NCI-H446 (cell line): ENCODE measurements around the gene ERGIC1.
"Not testable (repeated sequence)": the region's sequence is repeated elsewhere in the genome, so short reads cannot be mapped to it uniquely, and the experiment has no call there.

Experiments
- DNase-seq, 2 experiments: peaks; one replicate each; lab custom pipeline; 2025; lab: John Stamatoyannopoulos, UW

ERGIC1 gene

DNA sequence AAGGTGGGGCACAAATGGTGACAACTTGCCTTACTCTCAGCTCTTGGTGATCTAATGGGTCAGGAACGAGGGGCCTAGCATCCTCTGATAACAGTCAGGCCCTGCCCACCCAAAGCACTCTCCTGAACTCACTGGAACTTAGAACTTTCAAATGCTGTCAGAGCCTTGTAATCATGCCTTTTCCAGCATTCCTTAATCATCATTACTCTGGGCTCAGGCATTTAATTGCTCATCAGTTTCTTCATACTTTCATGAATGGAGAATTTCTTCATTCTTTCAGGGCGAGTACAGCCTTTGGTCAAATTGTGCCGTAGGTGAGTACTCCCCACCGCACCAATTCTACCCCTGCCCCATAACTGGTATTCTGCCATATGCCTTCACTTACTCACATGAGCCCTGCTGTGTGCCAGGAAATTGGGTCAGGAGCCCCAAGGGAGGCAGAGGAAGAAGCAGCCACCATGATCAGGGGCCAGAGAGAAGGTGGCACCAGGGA, 32.8 kb upstream of the ERGIC1 start:
- no peak for DNase-seq

DNA sequence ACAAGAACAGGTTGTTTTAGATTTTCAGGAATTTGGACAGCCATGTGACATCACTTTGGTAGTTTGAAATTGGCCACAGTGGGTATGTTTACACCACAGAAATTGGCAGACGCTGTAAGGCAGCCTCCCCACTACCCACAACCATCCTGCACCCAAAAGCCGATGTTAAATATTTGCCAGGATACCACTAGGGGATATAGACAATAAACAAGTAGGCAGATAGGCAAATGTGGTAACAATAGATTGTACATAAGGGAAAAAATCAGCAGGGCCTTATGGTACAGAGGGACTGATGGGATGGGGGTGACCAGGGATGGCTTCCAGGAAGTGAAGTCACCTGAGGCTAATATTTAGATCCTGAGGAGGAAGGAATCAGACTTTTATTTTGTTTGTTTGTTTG, 31.9 kb upstream of the ERGIC1 start:
- no peak for DNase-seq

DNA sequence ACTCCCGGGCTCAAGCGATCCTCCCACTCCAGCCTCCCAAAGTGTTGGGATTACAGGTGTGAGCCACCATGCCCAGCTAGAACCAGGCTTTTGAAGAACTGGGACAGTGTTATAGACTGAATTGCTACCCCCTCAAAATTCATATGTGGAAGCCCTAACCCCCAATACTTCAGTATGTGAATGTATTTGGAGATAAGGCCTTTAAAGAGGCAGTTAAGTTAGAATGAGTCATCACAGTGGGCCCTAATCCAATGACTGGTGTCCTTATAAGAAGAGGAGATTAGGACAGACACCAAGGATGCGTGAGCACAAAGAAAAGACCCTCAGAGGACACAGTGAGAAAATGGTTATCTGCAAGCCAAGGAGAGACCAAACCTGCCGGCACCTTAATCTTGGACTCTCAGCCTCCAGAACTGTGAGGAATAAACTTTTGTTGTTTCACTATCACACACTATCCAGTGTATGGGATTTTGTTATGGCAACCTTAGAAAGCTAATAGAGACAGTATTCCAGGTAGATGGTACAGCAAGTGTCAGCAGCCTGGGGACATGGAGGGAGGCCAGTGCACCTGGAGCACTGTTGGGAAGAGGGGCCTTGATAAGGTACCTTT, 31.4 kb upstream of the ERGIC1 start:
- DNase-seq, result no peak

DNA sequence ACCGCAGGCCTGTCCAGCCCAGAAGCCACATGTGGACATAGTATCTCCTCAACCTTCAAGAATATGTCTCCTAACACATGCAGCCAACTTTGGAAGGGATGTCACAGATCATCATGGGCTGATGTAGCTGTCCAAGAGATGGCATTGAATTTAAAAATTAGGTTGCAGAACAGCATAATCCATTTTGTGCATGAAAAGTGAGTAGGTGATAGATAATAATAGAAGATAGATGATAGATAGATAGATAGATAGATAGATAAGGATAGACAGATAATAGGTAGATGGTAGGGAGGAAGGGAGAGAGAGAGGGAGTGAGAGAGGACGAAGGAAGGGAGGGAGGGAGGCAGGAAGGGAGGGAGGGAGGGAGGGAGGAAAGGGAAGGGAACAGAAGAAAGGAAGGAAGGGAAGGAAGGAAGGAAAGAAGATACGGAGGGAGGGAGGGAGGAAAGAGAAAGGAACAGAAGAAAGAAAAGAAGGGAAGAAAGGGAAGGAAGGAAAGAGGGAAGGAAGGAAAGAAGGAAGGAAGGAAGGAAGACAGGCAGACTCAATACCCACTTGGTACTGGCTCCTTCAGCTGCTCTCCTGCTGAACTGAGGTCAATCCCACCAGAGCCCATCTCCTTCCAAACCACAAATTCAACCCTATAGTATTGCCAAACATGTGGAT, 28.9 kb upstream of the ERGIC1 start:
- DNase-seq, result no peak

DNA sequence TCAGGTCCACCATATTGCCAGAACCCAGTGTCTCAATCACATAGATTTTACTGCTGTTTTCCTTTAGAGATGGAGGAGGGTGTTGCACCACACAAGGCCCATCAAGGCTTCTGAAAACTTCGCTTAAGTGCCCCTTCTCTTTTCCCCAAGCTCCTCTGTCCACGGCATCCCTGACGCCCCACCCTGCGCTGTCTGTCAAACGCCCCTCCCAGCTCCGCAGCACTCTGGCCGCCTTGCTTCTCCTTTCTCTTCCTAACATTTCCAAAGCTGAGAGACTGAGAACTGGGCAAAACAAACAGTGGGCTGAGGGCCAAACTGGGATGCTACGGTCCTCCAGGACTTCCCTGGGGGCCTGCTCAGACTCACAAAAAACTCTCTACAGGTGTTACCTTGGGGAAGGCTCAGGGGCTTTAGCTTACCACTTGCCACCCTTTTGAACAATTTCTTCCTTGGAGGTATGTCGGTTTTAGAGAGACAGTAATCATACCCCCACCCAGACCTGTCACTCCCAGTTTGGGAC, 28.3 kb upstream of the ERGIC1 start:
- no peak for DNase-seq

DNA sequence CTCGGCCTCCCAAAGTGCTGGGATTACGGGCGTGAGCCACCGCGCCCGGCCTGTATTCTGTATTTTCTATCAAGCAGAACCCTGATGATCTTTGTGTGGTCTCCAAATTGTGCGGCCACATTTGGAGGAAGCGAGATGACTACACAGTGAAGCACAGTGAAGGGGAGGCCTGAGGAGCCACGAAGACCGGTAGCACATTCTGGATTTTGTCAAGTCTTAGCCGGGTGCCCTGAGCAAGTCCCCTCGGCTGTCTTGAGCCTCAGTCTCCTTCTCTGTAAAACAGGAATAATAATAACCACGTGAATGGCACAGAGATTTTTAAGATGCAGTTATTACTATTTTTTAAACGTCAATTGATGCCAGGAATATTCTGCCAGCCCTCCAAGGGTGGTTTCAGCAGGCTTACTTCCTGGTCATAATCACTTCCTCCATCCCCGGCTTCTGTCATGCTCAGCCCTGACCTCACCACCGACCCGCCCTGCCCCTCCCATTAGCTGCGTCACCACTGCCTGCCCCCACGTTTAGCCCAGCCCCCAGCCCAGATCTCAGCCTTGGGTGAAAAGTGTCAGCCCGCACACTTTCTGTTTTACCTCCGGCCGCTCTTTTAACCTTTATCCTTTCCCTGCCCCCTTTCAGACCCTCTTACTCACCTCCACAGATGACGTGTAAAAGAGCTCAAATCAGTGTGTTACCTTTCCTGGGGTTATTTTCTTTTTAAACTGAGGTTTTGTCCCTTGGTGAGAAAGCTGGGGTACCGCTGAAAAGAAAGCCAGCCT, 27.0 kb upstream of the ERGIC1 start:
- DNase-seq, result no peak

DNA sequence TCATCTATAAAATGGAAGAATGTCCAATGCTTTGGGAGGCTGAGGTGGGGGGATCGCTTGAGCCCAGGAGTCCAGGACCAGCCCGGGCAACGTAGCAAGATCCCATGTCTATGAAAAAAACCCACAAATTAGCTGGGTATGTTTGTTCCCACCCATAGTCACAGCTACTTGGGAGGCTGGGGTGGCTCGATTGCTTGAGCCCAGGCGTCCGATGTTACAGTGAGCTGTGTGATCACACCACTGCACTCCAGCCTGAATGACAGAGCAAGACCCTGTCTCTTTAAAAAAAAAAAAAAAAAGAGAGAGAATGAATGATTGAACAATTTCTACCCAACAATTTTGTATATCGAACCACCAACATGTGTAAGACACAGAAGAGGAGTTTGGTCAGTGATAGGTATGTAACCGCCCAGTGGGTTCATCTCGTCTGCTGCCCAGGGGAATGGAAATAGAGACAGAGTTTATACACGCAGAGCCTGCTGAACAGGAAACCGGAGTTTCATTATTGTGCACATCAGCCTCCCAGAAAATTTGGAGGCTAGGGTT, 26.2 kb upstream of the ERGIC1 start:
- no peak for DNase-seq

DNA sequence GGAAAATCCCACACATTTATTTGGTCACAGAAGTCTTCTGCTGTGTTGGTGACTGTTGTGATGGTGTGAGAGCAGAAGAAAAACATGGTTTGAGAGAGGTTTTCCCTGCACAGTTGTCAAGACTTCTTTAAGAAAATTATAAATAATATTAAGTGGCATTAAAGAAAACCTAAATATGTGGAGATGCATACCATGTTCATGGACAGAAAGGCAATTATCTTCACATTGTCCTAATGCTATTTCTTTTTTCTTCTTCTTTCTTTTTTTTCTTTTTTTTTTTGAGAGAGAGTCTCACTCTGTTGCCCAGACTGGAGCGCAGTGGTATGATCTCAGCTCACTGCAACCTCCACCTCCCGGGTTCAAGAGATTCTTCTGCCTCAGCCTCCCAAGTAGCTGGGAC, 24.3 kb upstream of the ERGIC1 start:
- no peak for DNase-seq

DNA sequence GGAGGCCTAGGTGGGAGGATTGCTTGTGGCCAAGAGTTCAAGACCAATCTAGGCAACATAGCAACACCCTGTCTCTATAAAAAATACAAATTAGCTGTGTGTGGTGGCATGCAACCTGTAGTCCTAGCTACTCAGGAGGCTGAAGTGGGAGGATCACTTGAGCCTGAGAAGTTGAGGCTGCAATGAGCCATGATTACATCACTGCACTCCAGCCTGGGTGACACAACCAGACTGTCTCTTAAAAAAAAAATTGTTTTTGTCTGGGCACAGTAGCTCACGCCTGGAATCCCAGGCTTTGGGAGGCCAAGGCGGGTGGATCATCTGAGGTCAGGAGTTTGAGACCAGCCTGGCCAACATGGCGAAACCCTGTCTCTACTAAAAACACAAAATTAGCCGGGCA, 23.1 kb upstream of the ERGIC1 start:
- DNase-seq, result not testable (repeated sequence)

DNA sequence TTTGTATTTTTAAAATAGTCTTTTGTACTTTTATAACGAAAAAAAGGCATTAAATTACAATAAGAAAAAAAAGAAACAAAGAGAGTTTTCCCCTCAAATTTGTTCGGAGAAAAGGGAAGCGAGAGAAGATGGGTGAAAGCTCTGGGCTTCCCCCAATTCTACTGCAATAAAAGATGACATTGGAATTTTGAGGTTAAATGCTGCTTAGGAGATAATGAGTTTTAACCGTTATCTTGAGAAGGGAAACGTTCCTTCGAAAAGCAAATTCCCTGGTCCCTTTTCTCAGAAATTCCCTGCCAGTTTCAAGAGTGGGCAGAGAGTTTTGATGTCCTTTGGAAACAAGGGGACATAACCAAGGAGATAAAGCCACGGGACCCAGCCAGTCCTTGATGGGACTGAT, 18.4 kb upstream of the ERGIC1 start:
- DNase-seq, result no peak

DNA sequence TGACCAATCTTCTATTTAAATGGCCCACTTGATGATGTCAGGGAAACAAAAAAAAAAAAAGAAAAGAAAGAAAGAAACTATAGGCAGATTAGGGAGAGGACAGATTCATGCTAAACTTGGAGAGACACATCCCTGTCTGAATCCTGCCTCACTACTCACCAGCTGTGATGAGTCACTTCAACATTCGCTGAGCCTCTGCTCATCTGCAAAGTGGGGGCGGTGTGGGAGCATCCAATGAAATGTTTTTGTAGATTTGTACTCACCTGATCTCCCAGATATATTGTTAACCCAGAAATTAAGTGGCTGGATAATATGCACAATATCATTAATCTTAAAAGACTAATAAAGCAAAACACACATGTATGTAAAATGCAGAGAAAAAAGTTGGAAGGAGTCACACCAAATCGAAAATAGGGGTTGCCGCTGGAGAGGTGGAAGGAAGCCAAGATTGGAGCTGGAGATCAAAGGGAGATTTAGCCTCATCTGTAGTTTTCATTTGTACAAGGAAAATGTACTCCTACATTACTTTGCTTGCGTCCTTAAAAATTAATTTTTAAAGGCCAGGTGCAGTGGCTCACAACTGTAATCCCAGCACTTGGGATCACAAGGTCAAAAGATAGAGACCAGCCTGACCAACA, 17.0 kb upstream of the ERGIC1 start:
- DNase-seq, result peak in 1 of 2 experiments; percentile 18

DNA sequence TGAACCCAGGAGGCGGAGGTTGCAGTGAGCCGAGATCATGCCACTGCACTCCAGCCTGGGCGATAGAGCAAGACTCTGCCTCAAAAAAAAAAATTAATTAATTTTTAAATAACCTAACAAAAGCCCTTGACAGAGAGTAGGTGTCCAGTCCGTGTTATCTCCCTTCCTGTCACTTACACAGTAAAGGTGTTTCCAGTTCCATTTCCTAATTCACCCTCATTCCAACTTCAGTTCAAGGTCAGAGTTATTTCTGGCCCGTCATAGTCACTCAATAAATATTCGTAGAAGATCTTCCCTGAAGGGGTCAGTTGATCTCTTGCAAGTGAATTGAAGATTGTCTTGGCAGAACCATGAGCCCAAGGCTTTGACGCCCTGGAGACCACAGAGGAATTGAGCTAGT, 16.4 kb upstream of the ERGIC1 start:
- DNase-seq, result no peak

DNA sequence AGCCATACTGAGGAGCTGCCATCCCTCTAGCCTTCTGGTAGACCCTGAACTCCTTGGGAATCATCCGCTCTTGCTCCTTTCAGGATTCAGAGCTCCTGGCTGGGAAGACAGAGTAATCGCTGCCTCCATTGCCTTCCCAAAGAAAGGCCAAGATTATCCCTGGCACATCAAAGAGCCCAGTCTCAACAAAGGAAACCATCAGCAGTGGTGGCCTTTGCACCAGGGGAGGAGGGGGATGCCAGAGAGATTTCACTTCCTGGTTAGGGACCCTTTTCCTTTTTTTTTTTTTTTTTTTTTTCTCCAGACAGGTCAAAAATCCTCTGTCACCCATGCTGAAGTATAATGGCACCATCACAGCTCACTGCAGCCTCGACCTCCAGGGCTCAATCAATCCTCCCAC, 16.0 kb upstream of the ERGIC1 start:
- DNase-seq, result no peak

DNA sequence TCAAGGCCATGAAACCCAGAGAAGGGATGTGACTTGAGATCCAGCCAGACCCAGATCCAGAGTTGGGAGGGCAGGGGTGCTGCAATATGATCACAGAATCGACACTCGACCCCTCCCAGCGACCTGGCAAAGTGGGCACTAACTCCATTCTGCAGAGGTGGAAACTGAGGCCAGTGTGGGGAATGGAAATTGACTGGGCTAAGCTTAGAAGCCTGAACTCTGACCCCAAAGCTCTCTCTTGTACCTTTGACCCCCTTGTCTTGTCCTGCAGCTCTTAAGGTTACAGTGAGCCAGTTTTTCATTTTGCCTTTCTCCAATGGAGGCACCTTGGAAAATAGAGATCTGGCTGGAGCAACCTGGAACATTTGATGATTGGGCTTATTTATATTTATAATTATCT, 14.5 kb upstream of the ERGIC1 start:
- no peak for DNase-seq

DNA sequence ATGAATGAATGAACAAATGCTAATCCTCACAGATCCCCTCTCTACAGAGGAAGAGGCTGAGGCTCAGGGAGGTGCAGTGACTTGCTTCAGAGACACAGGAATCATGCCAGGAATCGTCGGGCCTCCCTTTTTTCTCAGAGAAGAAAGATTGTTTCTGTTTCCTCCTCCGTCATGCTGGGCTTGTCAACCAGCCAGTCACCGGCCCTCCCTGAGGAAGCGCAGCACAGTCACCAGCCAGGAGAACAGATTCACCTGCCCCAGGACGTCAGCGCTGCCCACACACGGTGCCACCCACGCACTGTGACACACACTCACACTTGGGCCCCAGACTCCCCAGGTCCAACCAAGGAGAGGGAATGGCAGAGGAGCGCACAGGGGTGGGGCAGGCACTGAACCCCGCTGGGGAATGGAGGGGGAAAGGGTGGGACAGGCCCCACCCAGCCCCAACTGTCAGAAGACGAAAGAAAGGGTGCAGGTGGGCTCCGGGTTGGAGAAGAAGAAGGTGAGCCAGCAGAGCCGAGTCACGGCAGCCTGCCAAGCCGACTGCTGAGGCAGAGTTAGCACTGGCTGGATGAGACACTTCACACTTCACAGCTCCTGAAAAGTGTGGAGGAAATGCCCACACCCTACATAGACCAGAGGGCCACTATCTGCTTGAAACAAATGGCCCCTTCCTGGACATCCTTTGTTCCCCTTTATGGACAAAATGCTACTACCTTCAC, 13.8 kb upstream of the ERGIC1 start:
- DNase-seq, result no peak

DNA sequence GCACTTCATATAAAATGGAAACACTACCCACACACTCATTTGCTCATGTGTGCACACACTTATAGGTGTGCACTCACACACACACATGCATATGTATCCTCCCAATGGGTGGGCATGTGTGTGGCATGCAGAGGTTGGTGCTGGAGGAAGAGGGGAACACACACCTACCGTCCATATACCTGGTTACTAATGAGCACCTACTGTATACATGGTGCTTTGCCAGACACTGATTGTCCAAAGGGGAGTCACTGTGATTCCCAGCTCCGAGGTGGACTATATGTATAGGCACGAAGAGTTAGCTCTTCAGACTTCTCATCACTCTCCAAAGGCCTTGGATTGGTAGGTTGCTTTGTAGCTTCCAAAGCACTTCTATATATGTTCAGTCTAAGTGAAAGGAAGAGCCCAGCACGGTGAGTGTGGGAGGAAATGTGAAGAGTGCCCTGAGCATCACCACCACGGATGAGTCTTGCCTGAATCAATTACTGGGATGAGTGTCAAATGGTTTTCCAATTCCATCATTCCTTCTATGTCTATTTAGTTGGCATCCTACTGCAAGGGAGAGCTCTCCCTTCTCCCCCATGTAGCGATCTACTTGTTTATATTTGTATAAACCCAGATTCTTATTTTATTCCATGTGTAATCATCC, 12.6 kb upstream of the ERGIC1 start:
- no peak for DNase-seq

DNA sequence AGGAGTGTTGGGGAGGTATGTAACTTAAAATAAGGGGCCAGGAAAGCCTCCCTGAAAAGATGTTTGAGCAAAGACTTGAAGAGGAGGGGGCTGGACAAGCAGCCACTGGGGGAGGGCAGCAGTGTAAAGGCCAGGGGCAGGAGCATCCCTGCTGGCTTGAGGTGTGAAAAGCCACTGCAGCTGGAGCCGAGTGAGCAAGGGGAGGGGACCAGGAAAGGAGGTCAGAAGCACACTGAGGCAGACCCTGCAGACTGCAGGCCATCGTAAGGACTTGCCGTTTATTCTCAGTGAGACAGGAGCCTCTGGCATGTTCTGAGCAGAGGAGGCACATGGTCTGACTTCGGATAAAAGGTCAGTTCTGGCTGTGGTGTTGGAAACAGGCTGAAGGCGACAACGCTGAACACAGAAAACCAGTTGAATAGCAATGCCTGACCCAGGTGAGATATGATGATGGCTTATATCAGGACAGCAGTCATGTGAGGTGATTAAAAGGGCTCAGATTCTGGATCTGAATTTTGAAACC, 10.2 kb upstream of the ERGIC1 start:
- no peak for DNase-seq

DNA sequence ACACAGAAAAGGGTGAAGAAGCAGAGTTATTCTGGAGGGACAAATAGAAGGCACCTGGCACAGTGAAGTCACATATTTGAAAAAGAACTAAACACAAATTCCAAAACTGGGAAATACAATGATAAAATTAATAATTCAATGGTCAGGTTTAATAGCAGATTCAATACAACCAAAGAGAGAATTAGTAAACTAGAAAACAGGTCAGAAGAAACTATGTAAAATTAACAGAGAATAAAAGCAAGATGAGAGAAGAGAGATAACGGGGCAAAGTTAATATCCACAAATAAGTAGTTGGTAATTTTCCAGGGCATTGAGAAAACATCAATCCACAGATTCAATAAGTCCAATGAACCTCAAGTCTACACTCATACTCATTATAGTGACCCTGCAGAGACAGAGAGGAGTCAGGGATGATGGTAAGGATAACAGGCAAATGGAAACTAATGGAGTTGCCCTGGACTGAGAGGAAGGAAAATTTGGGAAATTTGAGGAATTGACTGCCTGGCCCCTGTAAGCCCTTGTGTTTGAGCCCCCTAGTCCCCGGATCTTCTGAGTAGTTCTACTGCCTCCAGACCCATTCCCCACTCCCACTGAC, 8.3 kb upstream of the ERGIC1 start:
- no peak for DNase-seq

DNA sequence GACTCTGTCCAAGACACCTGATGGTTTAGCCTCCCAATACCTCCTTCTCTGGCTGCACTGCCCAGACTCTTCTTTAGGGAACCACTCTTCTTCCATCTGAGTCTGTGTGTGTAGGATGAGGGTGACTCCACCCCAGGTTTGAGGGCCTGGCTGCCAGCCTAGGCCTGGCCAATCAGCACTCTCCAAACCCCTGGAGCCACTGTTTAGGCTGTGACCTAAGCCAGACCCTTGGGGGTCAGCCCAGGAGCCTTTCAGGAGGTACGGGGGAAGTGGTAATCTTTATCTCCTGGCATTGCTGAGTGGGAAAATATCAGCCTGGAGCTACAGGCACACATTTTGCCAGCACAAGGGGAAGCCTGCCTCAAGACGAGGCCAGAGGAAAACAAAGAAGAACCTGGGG, 6.2 kb upstream of the ERGIC1 start:
- DNase-seq, result no peak

DNA sequence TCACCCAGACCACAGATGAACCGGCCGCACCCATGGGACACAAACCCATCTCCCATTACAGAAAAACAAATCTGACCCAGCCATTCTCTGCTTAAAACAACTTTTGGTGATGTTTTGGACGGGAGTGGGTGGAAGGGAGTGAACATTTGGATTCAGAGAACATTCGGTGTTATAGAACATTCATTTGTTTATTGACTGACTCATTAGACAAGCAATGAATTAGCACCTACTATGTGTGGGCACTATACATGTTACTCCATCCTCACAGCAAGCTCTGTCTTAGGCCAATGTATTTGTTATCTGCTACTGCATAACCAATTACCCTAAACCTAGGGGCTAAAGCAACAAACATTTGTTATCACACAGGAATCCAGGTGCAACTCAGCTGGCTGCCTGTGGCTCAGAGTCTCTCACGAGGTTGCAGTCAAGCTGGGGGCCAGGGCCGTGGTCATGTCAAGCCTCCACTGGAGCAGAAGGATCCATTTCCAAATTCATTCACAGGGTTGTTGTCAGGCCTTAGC, 5.1 kb upstream of the ERGIC1 start:
- DNase-seq, result no peak
